CD1c-positive myeloid dendritic cell (primary cell): ENCODE measurements around the gene PSG6.
"Not testable (repeated sequence)": the region's sequence is repeated elsewhere in the genome, so short reads cannot be mapped to it uniquely, and the experiment has no call there.

ENCODE experiments used
- DNase-seq: peaks from one replicate; pipeline ENCODE4 v3.0.0-alpha.2; 2016; ENCODE audit errors: extremely low spot score

Gene PSG6

GRCh38 chr19:42917634-42918033 lies at the start of gene PSG6:
TSS of gene PSG6 (minus strand) at chr19:42917894. CDS start at chr19:42917792, 102 bp downstream.
- not testable (repeated sequence) for DNase-seq

GRCh38 chr19:42965176-42965575 lies 47.5 kb upstream of the PSG6 start:
- no peak for DNase-seq

GRCh38 chr19:42961119-42961518 lies 43.4 kb upstream of the PSG6 start:
- DNase-seq: no peak

- not testable (repeated sequence) for DNase-seq
These were observed 34.4 kb upstream of the PSG6 start for GRCh38 chr19:42952126-42952525.

GRCh38 chr19:42951476-42951875 lies 33.8 kb upstream of the PSG6 start:
- DNase-seq: not testable (repeated sequence)

- DNase-seq: no peak
These were observed 24.6 kb upstream of the PSG6 start for GRCh38 chr19:42942187-42942789.

GRCh38 chr19:42937107-42937506 lies 19.4 kb upstream of the PSG6 start, which contains the start of gene PSG7:
TSS of gene PSG7 (minus strand) at chr19:42937207. CDS start at chr19:42937076, 131 bp downstream.
- DNase-seq: not testable (repeated sequence)

GRCh38 chr19:42934726-42935125 lies 17.0 kb upstream of the PSG6 start:
- not testable (repeated sequence) for DNase-seq

- DNase-seq: not testable (repeated sequence)
These were observed 16.5 kb upstream of the PSG6 start for GRCh38 chr19:42934183-42934582.

- not testable (repeated sequence) for DNase-seq
These were observed 15.7 kb upstream of the PSG6 start for GRCh38 chr19:42933412-42933811.

- DNase-seq: not testable (repeated sequence)
These were observed 14.9 kb upstream of the PSG6 start for GRCh38 chr19:42932485-42933101.

- not testable (repeated sequence) for DNase-seq
These were observed 12.5 kb upstream of the PSG6 start for GRCh38 chr19:42930214-42930613.

- DNase-seq: no peak
These were observed 11.2 kb upstream of the PSG6 start for GRCh38 chr19:42928896-42929295.

GRCh38 chr19:42926781-42927180 lies 9.1 kb upstream of the PSG6 start:
- DNase-seq: no peak

GRCh38 chr19:42923106-42923505 lies 5.4 kb upstream of the PSG6 start:
- peak; percentile 5 for DNase-seq

GRCh38 chr19:42920971-42921370 lies 3.3 kb upstream of the PSG6 start:
- not testable (repeated sequence) for DNase-seq

GRCh38 chr19:42919757-42920079 lies 2.0 kb upstream of the PSG6 start:
- no peak for DNase-seq

- not testable (repeated sequence) for DNase-seq
These were observed 1.5 kb upstream of the PSG6 start for GRCh38 chr19:42919070-42919756.

GRCh38 chr19:42918377-42919069 lies 829 bp upstream of the PSG6 start:
- not testable (repeated sequence) for DNase-seq

- not testable (repeated sequence) for DNase-seq
These were observed 763 bp downstream of the PSG6 start for GRCh38 chr19:42916931-42917330.

- not testable (repeated sequence) for DNase-seq
These were observed 4.2 kb downstream of the PSG6 start for GRCh38 chr19:42913516-42913915.

GRCh38 chr19:42912941-42913340 lies 4.8 kb downstream of the PSG6 start:
- DNase-seq: not testable (repeated sequence)
